OCI-LY1 (cell line): ENCODE measurements around the gene ALG2.

ENCODE experiments used
- H2AFZ ChIP-seq: fragments of 200-600 bp; sonication (generic), shearing (Covaris generic); 2 replicates; pipeline ENCODE4 v1.6.0; 2014; ENCODE audit warnings: antibody characterized with exemption, mild to moderate bottlenecking, low read length
- H3F3A ChIP-seq: fragments of 200-600 bp; sonication (generic), shearing (Covaris generic); 2 replicates; pipeline ENCODE4 v1.6.0; 2014; ENCODE audit warnings: mild to moderate bottlenecking, antibody characterized with exemption, low read length, moderate library complexity; ENCODE audit not compliant: insufficient read depth
- H3K27ac ChIP-seq: fragments of 200-600 bp; sonication (generic); 2 replicates; pipeline ENCODE4 v1.5.1; 2014; ENCODE audit warnings: low read length, mixed run types, mild to moderate bottlenecking, low read depth; ENCODE audit not compliant: poor library complexity, severe bottlenecking
- H3K27me3 ChIP-seq: fragments of 200-600 bp; sonication (generic); 2 replicates; pipeline ENCODE4 v1.6.0; 2014; ENCODE audit warnings: antibody characterized with exemption, mild to moderate bottlenecking, low read length, moderate library complexity; ENCODE audit not compliant: insufficient read depth
- H3K36me3 ChIP-seq: fragments of 200-600 bp; sonication (generic); 2 replicates; pipeline ENCODE4 v1.6.1; 2014; ENCODE audit warnings: mild to moderate bottlenecking, antibody characterized with exemption, low read length, moderate library complexity, mixed read lengths; ENCODE audit not compliant: insufficient read depth
- H3K4me1 ChIP-seq: fragments of 200-600 bp; sonication (generic); 2 replicates; pipeline ENCODE4 v1.5.1; 2014; ENCODE audit warnings: mild to moderate bottlenecking, low read length, moderate library complexity; ENCODE audit not compliant: insufficient read depth, severe bottlenecking
- H3K4me2 ChIP-seq: fragments of 200-600 bp; sonication (generic), shearing (Covaris generic); 2 replicates; pipeline ENCODE4 v1.6.1; 2014; ENCODE audit warnings: low read length
- H3K4me3 ChIP-seq: fragments of 200-600 bp; sonication (generic); 2 replicates; pipeline ENCODE4 v1.5.1; 2014; ENCODE audit warnings: low read length, low read depth, mild to moderate bottlenecking, mixed read lengths; ENCODE audit not compliant: poor library complexity, severe bottlenecking
- H3K79me2 ChIP-seq: fragments of 200-600 bp; shearing (Covaris generic); 2 replicates; pipeline ENCODE4 v1.6.1; 2016; ENCODE audit warnings: mixed run types, low read length, mixed read lengths; ENCODE audit not compliant: insufficient read depth
- H3K9ac ChIP-seq: fragments of 200-600 bp; sonication (generic), shearing (Covaris generic); 2 replicates; pipeline ENCODE4 v1.6.1; 2014; ENCODE audit warnings: mild to moderate bottlenecking, low read length, mixed read lengths
- H3K9me2 ChIP-seq: fragments of 200-600 bp; sonication (generic), shearing (Covaris generic); 2 replicates; pipeline ENCODE4 v1.6.1; 2014; ENCODE audit warnings: low read depth, mild to moderate bottlenecking, low read length, mixed read lengths
- H3K9me3 ChIP-seq: fragments of 200-600 bp; shearing (Covaris generic); 2 replicates; pipeline ENCODE4 v1.6.1; 2014; ENCODE audit warnings: low read length, mixed read lengths
- H4K20me1 ChIP-seq: fragments of 200-600 bp; sonication (generic), shearing (Covaris generic); 2 replicates; pipeline ENCODE4 v1.6.0; 2016; ENCODE audit warnings: mild to moderate bottlenecking, low read length; ENCODE audit not compliant: insufficient read depth
- CTCF ChIP-seq: fragments of 200-600 bp; sonication (generic), shearing (Covaris generic); IDR thresholded peaks from 2 replicates; pipeline ENCODE4 v1.5.1; 2017; ENCODE audit warnings: mild to moderate bottlenecking, antibody characterized with exemption, low read length, moderate library complexity, mixed read lengths
- EZH2 ChIP-seq: fragments of 200-600 bp; sonication (generic), shearing (Covaris generic); IDR thresholded peaks from 2 replicates; pipeline ENCODE4 v1.8.0; 2017; ENCODE audit warnings: borderline replicate concordance, mixed run types, mild to moderate bottlenecking, antibody characterized with exemption, low read length, moderate library complexity, mixed read lengths

The ALG2 gene

GRCh38 chr9:99169982-99170761 is 51.6 kb downstream of the ALG2 start:
- Histone ChIP-seq H3K4me1 (peaks cover 11% of the 10 kb centered on the region), H3K4me3 (no peak overlapping the region), H3K4me2 (no peak overlapping the region), H3K9me2 (no peaks in the 10 kb centered on the region), H4K20me1 (no peaks in the 10 kb centered on the region), H3K36me3 (no peaks in the 10 kb centered on the region), H3K79me2 (no peaks in the 10 kb centered on the region), H3K27ac (no peak overlapping the region), H2AFZ (no peak overlapping the region), H3K9me3 (no peaks in the 10 kb centered on the region), H3K9ac (no peak overlapping the region), H3K27me3 (no peaks in the 10 kb centered on the region), H3F3A (no peaks in the 10 kb centered on the region)
- TF ChIP-seq EZH2 (no peak), CTCF (no peak)

- Histone ChIP-seq H3K27me3 (no peaks in the 10 kb centered on the region), H3K79me2 (no peaks in the 10 kb centered on the region), H3K9ac (no peak overlapping the region), H3K4me3 (no peak overlapping the region), H3F3A (no peaks in the 10 kb centered on the region), H3K4me1 (peaks cover 13% of the 10 kb centered on the region), H2AFZ (no peak overlapping the region), H3K36me3 (no peaks in the 10 kb centered on the region), H4K20me1 (no peaks in the 10 kb centered on the region), H3K9me3 (no peaks in the 10 kb centered on the region), H3K9me2 (no peaks in the 10 kb centered on the region), H3K4me2 (no peak overlapping the region), H3K27ac (no peak overlapping the region)
- TF ChIP-seq EZH2 (no peak), CTCF (no peak)
Observed at GRCh38 chr9:99169086-99169485, 52.7 kb downstream of the ALG2 start.

- H3K4me2 ChIP-seq = no peak overlapping the region
- no peak overlapping the region for H2AFZ ChIP-seq
- no peaks in the 10 kb centered on the region for H3K9me3 ChIP-seq
Observed at GRCh38 chr9:99167694-99168093, 54.0 kb downstream of the ALG2 start.

More at GRCh38 chr9:99167694-99168093, 54.0 kb downstream of the ALG2 start:
- Histone ChIP-seq H3F3A (no peaks in the 10 kb centered on the region), H3K79me2 (no peaks in the 10 kb centered on the region), H3K4me1 (peaks cover 16% of the 10 kb centered on the region), H3K4me3 (no peak overlapping the region), H4K20me1 (no peaks in the 10 kb centered on the region), H3K27ac (no peak overlapping the region), H3K36me3 (no peaks in the 10 kb centered on the region), H3K9me2 (no peaks in the 10 kb centered on the region), H3K9ac (no peak overlapping the region), H3K27me3 (no peaks in the 10 kb centered on the region)
- TF ChIP-seq CTCF (no peak), EZH2 (no peak)
